H9 (cell line): ENCODE results near the gene TENM3. TPM values are rescaled to one million over a fixed set of nuclear protein-coding genes. Genes with fewer than 3 reads are reported as not detected.
A peak's percentile ranks its signal among the peaks of the same experiment; 100 is the strongest.

Experiments used
- DNase-seq: peaks from one replicate; pipeline ENCODE4 v3.0.0-alpha.2; 2017
- H2AFZ ChIP-seq: one replicate; pipeline ENCODE4 v1.6.1; 2013; ENCODE audit warnings: mild to moderate bottlenecking, low read length, control low read depth, moderate library complexity
- H2AK5ac ChIP-seq: 2 replicates; pipeline ENCODE4 v1.6.1; 2013; ENCODE audit warnings: low read length, control low read depth, mixed read lengths; ENCODE audit not compliant: insufficient read length
- H2BK120ac ChIP-seq: one replicate; pipeline ENCODE4 v1.6.1; 2013; ENCODE audit warnings: low read depth, mild to moderate bottlenecking, low read length, control low read depth, inconsistent platforms; ENCODE audit not compliant: poor library complexity, severe bottlenecking
- H2BK12ac ChIP-seq: 2 replicates; pipeline ENCODE4 v1.6.1; 2013; ENCODE audit warnings: low read length, control low read depth, mixed read lengths, low read depth; ENCODE audit not compliant: insufficient read length
- H2BK15ac ChIP-seq: 2 replicates; pipeline ENCODE4 v1.6.1; 2013; ENCODE audit warnings: low read depth, low read length, control low read depth
- H2BK20ac ChIP-seq: one replicate; pipeline ENCODE4 v1.6.1; 2013; ENCODE audit warnings: low read depth, mild to moderate bottlenecking, low read length, control low read depth, inconsistent platforms; ENCODE audit not compliant: poor library complexity, severe bottlenecking
- H2BK5ac ChIP-seq: 2 replicates; pipeline ENCODE4 v1.6.1; 2013; ENCODE audit warnings: low read length, control low read depth, mixed read lengths; ENCODE audit not compliant: insufficient read length
- H3K14ac ChIP-seq: 2 replicates; pipeline ENCODE4 v1.6.1; 2013; ENCODE audit warnings: low read length, control low read depth; ENCODE audit not compliant: insufficient read depth
- H3K18ac ChIP-seq: 2 replicates; pipeline ENCODE4 v1.6.1; 2013; ENCODE audit warnings: low read depth, mild to moderate bottlenecking, mixed read lengths, low read length, control low read depth; ENCODE audit not compliant: insufficient read length
- H3K23ac ChIP-seq: 2 replicates; pipeline ENCODE4 v1.6.1; 2013; ENCODE audit warnings: low read length, control low read depth, mixed read lengths, low read depth; ENCODE audit not compliant: insufficient read length
- H3K23me2 ChIP-seq: 2 replicates; pipeline ENCODE4 v1.6.1; 2013; ENCODE audit warnings: low read depth, mild to moderate bottlenecking, mixed read lengths, low read length, control low read depth; ENCODE audit not compliant: insufficient read length, poor library complexity, severe bottlenecking
- H3K27ac ChIP-seq: 2 replicates; pipeline ENCODE4 v1.5.1; 2013; ENCODE audit warnings: low read length, control low read depth, mixed read lengths, low read depth; ENCODE audit not compliant: insufficient read length
- H3K27me3 ChIP-seq: 2 replicates; pipeline ENCODE4 v1.6.1; 2013; ENCODE audit warnings: low read length, control low read depth, inconsistent platforms; ENCODE audit not compliant: insufficient read depth
- H3K4ac ChIP-seq: 2 replicates; pipeline ENCODE4 v1.6.1; 2013; ENCODE audit warnings: low read depth, mild to moderate bottlenecking, control low read depth, inconsistent platforms, low read length, moderate library complexity
- H3K4me1 ChIP-seq: 2 replicates; pipeline ENCODE4 v1.6.1; 2013; ENCODE audit warnings: low read length, control low read depth, inconsistent platforms; ENCODE audit not compliant: insufficient read depth
- H3K4me2 ChIP-seq: 2 replicates; pipeline ENCODE4 v1.6.1; 2013; ENCODE audit warnings: low read length, control low read depth, mixed read lengths; ENCODE audit not compliant: insufficient read length, insufficient read depth
- H3K56ac ChIP-seq: 2 replicates; pipeline ENCODE4 v1.6.1; 2013; ENCODE audit warnings: low read depth, mild to moderate bottlenecking, mixed read lengths, low read length, control low read depth; ENCODE audit not compliant: insufficient read length
- H3K79me1 ChIP-seq: 2 replicates; pipeline ENCODE4 v1.6.1; 2013; ENCODE audit warnings: low read depth, mild to moderate bottlenecking, moderate library complexity, low read length, control low read depth, inconsistent platforms; ENCODE audit not compliant: insufficient read depth, poor library complexity, severe bottlenecking
- H3K79me2 ChIP-seq: 2 replicates; pipeline ENCODE4 v1.6.1; 2013; ENCODE audit warnings: low read length, control low read depth, inconsistent platforms; ENCODE audit not compliant: insufficient read depth
- H3K9ac ChIP-seq: 2 replicates; pipeline ENCODE4 v1.6.1; 2013; ENCODE audit warnings: low read length, control low read depth, mixed read lengths; ENCODE audit not compliant: insufficient read length; ENCODE audit errors: extremely low read depth
- H3K9me3 ChIP-seq: one replicate; pipeline ENCODE4 v1.6.1; 2013; ENCODE audit warnings: low read depth, low read length, inconsistent platforms; ENCODE audit not compliant: control insufficient read depth
- H3T11ph ChIP-seq: one replicate; pipeline ENCODE4 v1.6.1; 2013; ENCODE audit warnings: mild to moderate bottlenecking, low read length, control low read depth, inconsistent platforms
- H4K20me1 ChIP-seq: one replicate; pipeline ENCODE4 v1.6.1; 2013; ENCODE audit not compliant: control insufficient read depth, insufficient read length, insufficient read depth
- H4K5ac ChIP-seq: 2 replicates; pipeline ENCODE4 v1.6.1; 2013; ENCODE audit warnings: low read depth, mild to moderate bottlenecking, mixed read lengths, low read length, control low read depth; ENCODE audit not compliant: insufficient read length
- H4K8ac ChIP-seq: replicated peaks from 2 replicates; pipeline ENCODE4 v1.6.1; 2013; ENCODE audit warnings: low read length, control low read depth, mixed read lengths, low read depth; ENCODE audit not compliant: insufficient read length
- H4K91ac ChIP-seq: 2 replicates; pipeline ENCODE4 v1.6.1; 2013; ENCODE audit warnings: low read depth, mild to moderate bottlenecking, moderate library complexity, mixed read lengths, low read length, control low read depth; ENCODE audit not compliant: insufficient read length
- H3K27ac Mint-ChIP-seq, 3 experiments: 2 replicates in 2 of 3; 3 replicates in 1 of 3; pipeline ENCODE4 v1.8.0; 2020 to 2021; ENCODE audit warnings: mixed read lengths in 3 of 3, mild to moderate bottlenecking in 1 of 3, moderate library complexity in 1 of 3
- H3K27me3 Mint-ChIP-seq: 2 replicates; pipeline ENCODE4 v1.8.0; 2021; ENCODE audit warnings: low read depth, mild to moderate bottlenecking, moderate library complexity, mixed read lengths
- H3K36me3 Mint-ChIP-seq, 3 experiments: 2 replicates in 2 of 3; 3 replicates in 1 of 3; pipeline ENCODE4 v1.8.0; 2020 to 2021; ENCODE audit warnings: low read depth in 3 of 3, mixed read lengths in 3 of 3; ENCODE audit not compliant: insufficient read depth in 1 of 3
- H3K4me1 Mint-ChIP-seq, 2 experiments: 2 replicates each; pipeline ENCODE4 v1.8.0; 2020; ENCODE audit warnings: mixed read lengths in 2 of 2
- H3K4me3 Mint-ChIP-seq, 2 experiments: 2 replicates in 1 of 2; 3 replicates in 1 of 2; pipeline ENCODE4 v1.8.0; 2020 to 2021; ENCODE audit warnings: mild to moderate bottlenecking in 2 of 2, mixed read lengths in 2 of 2, moderate library complexity in 1 of 2
- H3K9me3 Mint-ChIP-seq, 2 experiments: 2 replicates in 1 of 2; 3 replicates in 1 of 2; pipeline ENCODE4 v1.8.0; 2020; ENCODE audit warnings: mild to moderate bottlenecking in 2 of 2, mixed read lengths in 2 of 2, moderate library complexity in 1 of 2
- CTCF ChIP-seq: fragments of 200-600 bp; sonication (generic); conservative IDR thresholded peaks from 3 replicates; pipeline ENCODE4 v1.8.0; 2021; ENCODE audit warnings: antibody characterized with exemption, mild to moderate bottlenecking
- WGBS: extraction: QIAGEN DNeasy Blood & Tissue Kit; methylation state at CpG from one replicate; pipeline ENCODE4 v1.1.7; 2013; ENCODE audit warnings: missing lambda C conversion rate, low lambda C conversion rate, mixed read lengths; ENCODE audit not compliant: insufficient read length; ENCODE audit errors: extremely low coverage; 5-methylcytosine and 5-hydroxymethylcytosine counted together
- total RNA-seq: library from RNA; stranded (reverse); gene quantifications from 2 replicates; pipeline ENCODE4 v1.2.1, GENCODE V29; 2021

The TENM3 gene
- total RNA-seq, 1 experiment from 2014 or later = 49.6 TPM

- Histone ChIP-seq H3K14ac (no peak overlapping the region), H2BK5ac (no peak overlapping the region), H3T11ph (no peak overlapping the region), H3K27me3 (no peaks in the 10 kb centered on the region), H2AFZ (no peak overlapping the region), H3K4me1 (peaks cover 2% of the 10 kb centered on the region; the same call in 1 of the 2 replicates), H4K5ac (no peak overlapping the region), H3K79me1 (peaks cover 4% of the 10 kb centered on the region), H2BK20ac (no peak overlapping the region), H4K20me1 (no peaks in the 10 kb centered on the region), H2BK120ac (no peak overlapping the region), H2AK5ac (no peak overlapping the region), H3K56ac (no peak overlapping the region), H2BK15ac (no peak overlapping the region), H3K23ac (no peak overlapping the region), H3K18ac (no peak overlapping the region), H2BK12ac (no peak overlapping the region), H3K23me2 (no peaks in the 10 kb centered on the region), H3K27ac (no peak overlapping the region), H3K4me2 (no peak overlapping the region), H4K91ac (no peak overlapping the region), H3K9me3 (no peaks in the 10 kb centered on the region), H4K8ac (no peak overlapping the region), H3K4ac (no peak overlapping the region), H3K9ac (no peak overlapping the region), H3K79me2 (no peaks in the 10 kb centered on the region; the same call in 1 of the 2 replicates)
- peaks cover 2% of the 10 kb centered on the region in 2 experiments; a peak in 4 of 5 replicates for H3K9me3 Mint-ChIP-seq
- no peaks in the 10 kb centered on the region for H3K27me3 Mint-ChIP-seq
- no CpG with 5 or more reads among the region's 2 CpGs for WGBS
- H3K27ac Mint-ChIP-seq = peak overlapping the region in 1 of 3 experiments; percentile 5; a peak in 1 of 7 replicates
- peaks cover 22 to 35% of the 10 kb centered on the region in 2 experiments for H3K4me1 Mint-ChIP-seq
- DNase-seq = no peak
- no peak for TF ChIP-seq CTCF
- H3K4me3 Mint-ChIP-seq = no peak overlapping the region
- peaks cover 1 to 3% (median 2%) of the 10 kb centered on the region in 3 experiments; a peak in 5 of 7 replicates for H3K36me3 Mint-ChIP-seq
These were observed 267.6 kb downstream of the TENM3 start for GRCh38 chr4:182510836-182511235.
